Nephron (organoid): ENCODE measurements around the gene ANKRD44.
"Not testable (repeated sequence)": the region's sequence is repeated elsewhere in the genome, so short reads cannot be mapped to it uniquely, and the experiment has no call there.

ENCODE experiments used
- H3K27ac Mint-ChIP-seq, 3 experiments: 2 replicates each; pipeline ENCODE4 v1.8.0; 2020; ENCODE audit warnings: mixed read lengths in 3 of 3, mild to moderate bottlenecking in 2 of 3, moderate library complexity in 1 of 3
- H3K27me3 Mint-ChIP-seq: 2 replicates; pipeline ENCODE4 v1.8.0; 2021; ENCODE audit warnings: low read depth, mild to moderate bottlenecking, moderate library complexity, mixed read lengths
- H3K36me3 Mint-ChIP-seq: 2 replicates; pipeline ENCODE4 v1.8.0; 2020; ENCODE audit warnings: low read depth, mixed read lengths
- H3K4me1 Mint-ChIP-seq: 2 replicates; pipeline ENCODE4 v1.8.0; 2020; ENCODE audit warnings: mixed read lengths
- H3K4me3 Mint-ChIP-seq, 3 experiments: 2 replicates each; pipeline ENCODE4 v1.8.0; 2020; ENCODE audit warnings: mild to moderate bottlenecking in 3 of 3, mixed read lengths in 3 of 3, moderate library complexity in 2 of 3
- H3K9me3 Mint-ChIP-seq: 2 replicates; pipeline ENCODE4 v1.8.0; 2020; ENCODE audit warnings: mixed read lengths
- TF ChIP-seq, protein P1 (sequence below), 3 experiments: fragments of 200-600 bp; sonication (generic); IDR thresholded peaks; one replicate each; pipeline ENCODE4 v1.5.0; 2021; ENCODE audit warnings: antibody characterized with exemption in 3 of 3; ENCODE audit not compliant: unreplicated experiment in 3 of 3

ANKRD44 gene

DNA sequence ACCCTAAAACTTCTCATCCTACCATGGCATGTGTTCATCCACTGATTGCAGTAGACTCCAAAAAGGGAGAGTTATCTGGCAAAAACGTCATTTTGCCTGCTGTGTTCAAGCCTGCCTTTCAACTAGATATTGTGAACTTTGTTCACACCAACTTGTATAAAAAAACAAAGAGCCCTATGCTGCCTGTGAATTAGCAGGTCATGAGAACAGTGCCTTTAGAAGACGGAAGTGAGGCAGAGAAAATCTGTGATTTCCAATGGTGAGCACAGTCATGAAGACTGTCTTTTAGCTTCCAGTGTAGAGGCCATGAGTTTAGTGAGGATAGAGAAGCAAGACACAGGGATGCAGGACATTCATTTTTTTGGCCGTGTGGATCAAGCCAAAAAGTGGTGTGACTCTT, 280.5 kb downstream of the ANKRD44 start:
- H3K27me3 Mint-ChIP-seq = no peaks in the 10 kb centered on the region
- H3K4me1 Mint-ChIP-seq = peaks cover 35% of the 10 kb centered on the region
- no peak overlapping the region for H3K27ac Mint-ChIP-seq
- H3K9me3 Mint-ChIP-seq = no peaks in the 10 kb centered on the region
- H3K36me3 Mint-ChIP-seq = no peaks in the 10 kb centered on the region
- H3K4me3 Mint-ChIP-seq = no peak overlapping the region
- TF ChIP-seq, protein P1, sequence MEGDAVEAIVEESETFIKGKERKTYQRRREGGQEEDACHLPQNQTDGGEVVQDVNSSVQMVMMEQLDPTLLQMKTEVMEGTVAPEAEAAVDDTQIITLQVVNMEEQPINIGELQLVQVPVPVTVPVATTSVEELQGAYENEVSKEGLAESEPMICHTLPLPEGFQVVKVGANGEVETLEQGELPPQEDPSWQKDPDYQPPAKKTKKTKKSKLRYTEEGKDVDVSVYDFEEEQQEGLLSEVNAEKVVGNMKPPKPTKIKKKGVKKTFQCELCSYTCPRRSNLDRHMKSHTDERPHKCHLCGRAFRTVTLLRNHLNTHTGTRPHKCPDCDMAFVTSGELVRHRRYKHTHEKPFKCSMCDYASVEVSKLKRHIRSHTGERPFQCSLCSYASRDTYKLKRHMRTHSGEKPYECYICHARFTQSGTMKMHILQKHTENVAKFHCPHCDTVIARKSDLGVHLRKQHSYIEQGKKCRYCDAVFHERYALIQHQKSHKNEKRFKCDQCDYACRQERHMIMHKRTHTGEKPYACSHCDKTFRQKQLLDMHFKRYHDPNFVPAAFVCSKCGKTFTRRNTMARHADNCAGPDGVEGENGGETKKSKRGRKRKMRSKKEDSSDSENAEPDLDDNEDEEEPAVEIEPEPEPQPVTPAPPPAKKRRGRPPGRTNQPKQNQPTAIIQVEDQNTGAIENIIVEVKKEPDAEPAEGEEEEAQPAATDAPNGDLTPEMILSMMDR (IDR thresholded peaks at IDR 0.05; ENCODE audit: unreplicated experiment in 3 of 3) = no peak

DNA sequence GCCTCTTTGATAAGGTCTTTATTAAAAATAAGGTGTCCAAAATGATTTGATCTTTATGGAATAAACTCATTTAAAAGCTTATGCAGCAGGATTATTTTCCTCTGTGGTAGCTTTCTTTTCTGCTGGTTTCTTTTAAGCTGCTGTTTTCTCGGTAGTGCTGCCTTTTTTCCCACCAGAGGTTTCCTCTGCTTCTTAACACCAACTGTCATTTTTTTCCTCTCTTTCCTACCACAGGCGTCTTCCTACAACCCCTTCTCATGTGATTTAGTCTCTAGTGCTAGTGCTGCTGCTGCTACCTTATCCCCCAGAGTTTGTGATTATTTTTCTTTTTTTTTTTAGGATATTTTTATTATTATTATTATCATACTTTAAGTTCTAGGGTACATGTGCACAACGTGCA, 281.9 kb downstream of the ANKRD44 start:
- Mint-ChIP-seq H3K4me1 (peaks cover 20% of the 10 kb centered on the region), H3K27me3 (no peaks in the 10 kb centered on the region), H3K9me3 (no peaks in the 10 kb centered on the region), H3K27ac (no peak overlapping the region), H3K4me3 (no peak overlapping the region), H3K36me3 (no peaks in the 10 kb centered on the region)
- TF ChIP-seq, protein P1 (IDR thresholded peaks at IDR 0.05; ENCODE audit: unreplicated experiment in 3 of 3) = no peak

DNA sequence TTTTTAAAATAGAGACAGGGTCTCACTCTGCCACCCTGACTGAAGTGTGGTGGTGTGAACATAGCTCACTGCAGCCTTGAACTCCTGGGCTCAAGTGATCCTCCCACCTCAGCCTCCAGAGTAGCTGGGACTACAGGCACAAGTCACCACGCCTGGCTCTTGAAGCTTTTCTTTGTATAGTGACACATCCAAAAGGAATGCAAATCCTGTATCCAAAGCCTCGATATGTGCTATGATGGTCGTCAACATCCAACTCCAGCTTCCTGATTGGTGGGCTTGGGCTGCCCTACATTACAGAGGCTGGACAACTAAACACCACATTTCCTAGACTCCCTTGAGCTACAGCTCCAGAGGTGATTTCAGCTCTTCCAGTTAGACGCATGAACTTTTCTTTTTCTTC, 282.4 kb downstream of the ANKRD44 start:
- Mint-ChIP-seq H3K4me3 (no peak overlapping the region), H3K27me3 (no peaks in the 10 kb centered on the region), H3K4me1 (peaks cover 20% of the 10 kb centered on the region), H3K36me3 (no peaks in the 10 kb centered on the region), H3K27ac (no peak overlapping the region), H3K9me3 (no peaks in the 10 kb centered on the region)
- TF ChIP-seq, protein P1 (IDR thresholded peaks at IDR 0.05; ENCODE audit: unreplicated experiment in 3 of 3) = no peak

DNA sequence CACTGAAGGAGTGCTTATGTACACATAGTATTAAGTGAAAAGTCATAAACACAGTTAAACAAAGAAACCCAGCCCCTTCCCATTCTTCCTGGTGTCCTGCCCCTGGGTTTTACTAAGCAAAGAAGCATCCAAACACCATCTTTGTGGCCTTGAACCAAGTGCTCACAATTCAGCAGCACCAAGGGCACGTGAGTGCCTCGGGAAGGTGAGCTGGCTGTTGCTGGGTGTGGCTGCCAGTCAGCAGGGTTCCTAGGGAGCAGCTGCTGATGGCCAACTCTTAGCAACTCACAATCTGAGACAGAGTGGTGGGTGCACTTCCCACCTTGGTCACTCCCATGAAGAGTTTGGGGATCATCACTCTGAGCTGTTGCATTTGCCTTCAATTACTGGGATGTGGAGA, 286.4 kb downstream of the ANKRD44 start:
- Mint-ChIP-seq H3K4me1 (peaks cover 9% of the 10 kb centered on the region), H3K27me3 (no peaks in the 10 kb centered on the region), H3K36me3 (no peaks in the 10 kb centered on the region), H3K27ac (no peak overlapping the region), H3K9me3 (no peaks in the 10 kb centered on the region), H3K4me3 (no peak overlapping the region)
- TF ChIP-seq, protein P1 (IDR thresholded peaks at IDR 0.05; ENCODE audit: unreplicated experiment in 3 of 3) = no peak

DNA sequence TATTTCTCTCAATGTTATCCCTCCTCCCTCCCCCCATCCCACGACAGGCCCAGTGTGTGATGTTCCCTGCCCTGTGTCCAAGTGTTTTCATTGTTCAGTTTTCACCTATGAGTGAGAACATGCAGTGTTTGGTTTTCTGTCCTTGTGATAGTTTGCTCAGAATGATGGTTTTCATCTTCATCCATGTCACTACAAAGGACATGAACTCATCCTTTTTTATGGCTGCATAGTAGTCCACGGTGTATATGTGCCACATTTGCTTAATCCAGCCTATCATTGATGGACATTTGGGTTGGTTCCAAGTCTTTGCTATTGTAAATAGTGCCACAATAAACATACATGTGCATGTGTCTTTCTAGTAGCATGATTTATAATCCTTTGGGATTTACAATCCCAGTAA, 289.7 kb downstream of the ANKRD44 start:
- H3K36me3 Mint-ChIP-seq = not testable (repeated sequence)

DNA sequence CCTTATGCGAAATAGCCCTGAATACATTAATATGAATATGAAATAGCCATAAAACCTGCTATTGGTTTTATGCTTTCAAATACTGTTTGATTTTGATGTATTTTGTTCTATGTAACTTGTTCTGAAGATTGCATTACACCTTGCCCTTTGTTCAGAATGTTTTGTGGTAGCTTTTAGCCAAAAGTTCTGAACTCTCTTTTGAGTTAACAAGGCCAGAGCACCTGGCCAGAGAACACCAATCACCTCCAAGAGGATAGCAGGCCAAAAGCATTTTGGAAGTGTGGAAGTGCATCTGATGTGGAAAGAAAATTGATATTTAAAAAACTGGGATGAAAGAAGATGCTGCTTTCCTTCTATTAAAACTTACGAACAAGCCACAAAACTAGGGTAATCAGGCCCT, 297.5 kb downstream of the ANKRD44 start:
- H3K4me1 Mint-ChIP-seq = peaks cover 4% of the 10 kb centered on the region
- H3K36me3 Mint-ChIP-seq = no peaks in the 10 kb centered on the region
- no peaks in the 10 kb centered on the region for H3K27me3 Mint-ChIP-seq
- H3K9me3 Mint-ChIP-seq = no peaks in the 10 kb centered on the region
- TF ChIP-seq, protein P1 (IDR thresholded peaks at IDR 0.05; ENCODE audit: unreplicated experiment in 3 of 3) = no peak
- H3K27ac Mint-ChIP-seq = no peak overlapping the region
- H3K4me3 Mint-ChIP-seq = no peak overlapping the region

More for the DNA sequence above, 289.7 kb downstream of the ANKRD44 start:
- not testable (repeated sequence) for H3K9me3 Mint-ChIP-seq, H3K27ac Mint-ChIP-seq, H3K4me1 Mint-ChIP-seq, H3K27me3 Mint-ChIP-seq, H3K4me3 Mint-ChIP-seq
